ENCODE measurements around the gene METTL16.

METTL16 gene

DNA sequence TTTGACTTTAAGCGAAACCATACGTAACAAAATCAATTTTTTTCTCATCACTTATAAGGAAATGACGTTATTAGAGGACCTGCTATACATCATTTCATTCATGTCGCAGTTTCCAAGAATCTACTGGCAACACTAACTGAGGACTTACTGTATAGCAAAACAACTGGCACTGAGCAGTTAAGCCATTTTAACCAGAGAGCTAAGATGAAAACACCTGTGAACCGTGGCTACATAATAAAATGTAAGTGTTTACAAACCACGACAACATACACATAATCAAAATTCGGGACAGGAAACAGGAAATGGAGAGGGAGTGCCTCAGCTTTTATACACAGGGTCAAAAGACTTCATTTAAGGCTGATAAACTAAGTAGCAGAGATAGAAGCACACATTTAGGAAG is 29.5 kb downstream of the METTL16 start:
- no peak for TF ChIP-seq CTCF (IDR thresholded peaks at IDR 0.05; ENCODE audit: low read depth, low read length)
- in situ Hi-C loops (cut with HindIII; ENCODE audit: low sequenced_read_pairs): no loop called here
- DNase-seq (ENCODE audit: low read depth, low spot score): no peak
- H3K4me3 ChIP-seq (ENCODE audit: low read depth, low read length): no peak overlapping the region

- no peak for DNase-seq (ENCODE audit: low read depth, low spot score)
- no peak overlapping the region for H3K4me3 ChIP-seq (ENCODE audit: low read depth, low read length)
- no peak for TF ChIP-seq CTCF (IDR thresholded peaks at IDR 0.05; ENCODE audit: low read depth, low read length)
- in situ Hi-C loops (cut with HindIII; ENCODE audit: low sequenced_read_pairs): no loop called here
Measured at GRCh38 chr17:2481760-2482159, 29.9 kb downstream of the METTL16 start.

DNA sequence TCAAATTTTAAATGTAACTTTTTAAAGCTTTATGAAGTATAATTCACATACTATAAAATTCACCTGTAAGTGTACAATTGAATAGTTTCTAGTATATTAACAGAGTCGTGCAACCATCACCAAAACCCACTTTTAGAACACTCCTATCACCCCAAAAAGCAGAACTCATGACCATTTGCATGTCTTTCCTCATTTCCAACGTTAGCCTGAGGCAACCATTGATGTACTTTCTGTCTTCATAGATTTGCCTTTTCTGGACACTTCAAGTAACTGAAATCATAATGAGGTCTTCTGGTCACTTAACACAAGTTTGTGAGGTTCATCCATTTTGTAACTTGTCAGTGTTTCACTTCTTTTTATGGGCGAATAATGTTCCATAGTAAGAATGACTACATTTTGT is 33.2 kb downstream of the METTL16 start:
- no peak for TF ChIP-seq CTCF (IDR thresholded peaks at IDR 0.05; ENCODE audit: low read depth, low read length)
- DNase-seq (ENCODE audit: low read depth, low spot score): no peak
- no peak overlapping the region for H3K4me3 ChIP-seq (ENCODE audit: low read depth, low read length)
- in situ Hi-C loops (cut with HindIII; ENCODE audit: low sequenced_read_pairs): no loop called here

DNA sequence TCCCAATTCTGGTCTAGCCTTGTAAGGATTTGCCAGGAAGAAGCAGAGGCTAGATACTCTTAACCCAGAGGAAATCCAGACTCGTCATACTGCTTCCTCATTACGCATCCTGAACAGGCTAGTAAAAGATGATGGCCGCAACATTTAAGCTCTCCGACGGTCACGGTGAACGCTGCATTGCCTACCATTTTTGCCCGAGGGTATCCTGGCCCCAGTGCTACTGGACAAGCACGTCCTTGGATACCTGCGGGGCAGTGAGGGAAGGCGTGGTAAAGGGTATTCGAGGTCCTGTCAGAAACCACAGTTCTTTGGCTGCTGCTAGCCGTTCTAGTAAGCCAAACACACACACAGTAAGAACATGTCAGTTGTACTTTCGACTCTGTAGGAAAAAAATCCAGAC is 36.6 kb downstream of the METTL16 start:
- in situ Hi-C loops (cut with HindIII; ENCODE audit: low sequenced_read_pairs): no loop called here
- no peak for DNase-seq (ENCODE audit: low read depth, low spot score)
- no peak for TF ChIP-seq CTCF (IDR thresholded peaks at IDR 0.05; ENCODE audit: low read depth, low read length)
- H3K4me3 ChIP-seq (ENCODE audit: low read depth, low read length): no peak overlapping the region

DNA sequence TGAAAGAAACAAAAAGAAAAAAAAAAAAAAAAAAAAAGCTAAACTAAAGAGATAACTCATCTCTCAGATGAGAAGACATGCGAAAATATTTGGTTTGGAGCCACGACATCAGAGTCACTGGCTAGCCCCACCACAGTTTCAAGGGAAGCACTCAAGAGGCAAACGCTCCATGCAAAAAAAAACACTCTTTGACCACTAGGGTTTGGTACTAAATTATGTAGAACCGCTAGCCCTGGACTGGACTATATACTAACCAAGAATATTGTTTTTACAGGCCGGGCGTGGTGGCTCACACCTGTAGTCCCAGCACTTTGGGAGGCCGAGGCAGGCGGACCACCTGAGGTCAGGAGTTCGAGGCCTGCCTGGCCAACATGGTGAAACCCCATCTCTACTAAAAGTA is 37.3 kb downstream of the METTL16 start:
- no peak for DNase-seq (ENCODE audit: low read depth, low spot score)
- in situ Hi-C loops (cut with HindIII; ENCODE audit: low sequenced_read_pairs): no loop called here
- no peak for TF ChIP-seq CTCF (IDR thresholded peaks at IDR 0.05; ENCODE audit: low read depth, low read length)
- H3K4me3 ChIP-seq (ENCODE audit: low read depth, low read length): no peak overlapping the region

DNA sequence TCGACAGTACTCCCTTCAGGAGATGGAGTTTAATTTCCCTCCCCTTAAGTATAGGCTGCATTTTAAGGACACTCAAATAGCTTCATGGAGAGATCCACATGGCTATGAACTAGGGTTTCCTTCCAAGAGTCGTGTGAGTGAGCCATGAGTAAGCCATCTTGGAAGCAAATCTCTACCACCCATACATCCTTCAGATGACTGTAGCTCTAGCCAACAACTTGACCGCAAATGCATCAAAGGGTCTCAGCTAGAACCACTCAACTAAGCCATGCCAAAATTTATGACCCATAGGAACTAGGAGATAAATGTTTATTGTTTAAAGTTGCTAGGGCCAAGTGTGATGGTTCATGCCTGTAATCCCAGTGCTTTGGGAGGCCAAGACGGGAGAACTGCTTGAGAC is 43.4 kb downstream of the METTL16 start:
- in situ Hi-C loops (cut with HindIII; ENCODE audit: low sequenced_read_pairs): no loop called here
- TF ChIP-seq CTCF (IDR thresholded peaks at IDR 0.05; ENCODE audit: low read depth, low read length): no peak
- H3K4me3 ChIP-seq (ENCODE audit: low read depth, low read length): no peak overlapping the region
- DNase-seq (ENCODE audit: low read depth, low spot score): peak; percentile 95

GRCh38 chr17:2466931-2467330 is 44.8 kb downstream of the METTL16 start:
- no peak for TF ChIP-seq CTCF (IDR thresholded peaks at IDR 0.05; ENCODE audit: low read depth, low read length)
- DNase-seq (ENCODE audit: low read depth, low spot score): no peak
- in situ Hi-C loops (cut with HindIII; ENCODE audit: low sequenced_read_pairs): no loop called here
- no peak overlapping the region for H3K4me3 ChIP-seq (ENCODE audit: low read depth, low read length)
